Fibroblast of villous mesenchyme (primary cell): ENCODE data around the gene INTS7. TPM values are rescaled to one million over a fixed set of nuclear protein-coding genes. Genes with fewer than 3 reads are reported as not detected.
"Not testable (repeated sequence)": the region's sequence is repeated elsewhere in the genome, so short reads cannot be mapped to it uniquely, and the experiment has no call there.

Experiments used
- DNase-seq: peaks from one replicate; pipeline ENCODE4 v3.0.0-alpha.2; 2010; ENCODE audit warnings: low read depth
- H3K4me3 ChIP-seq: 2 replicates; pipeline ENCODE4 v1.5.1; 2011; ENCODE audit warnings: low read depth, mild to moderate bottlenecking, low read length
- total RNA-seq: library from RNA; depleted of rRNA; stranded (reverse); fragments of >200 nt; gene quantifications from 2 replicates; pipeline ENCODE4 v1.2.3, GENCODE V29; 2012
- TF ChIP-seq, protein P1 (sequence below): IDR thresholded peaks from 2 replicates; pipeline ENCODE4 v1.5.1; 2012; ENCODE audit warnings: low read depth, mild to moderate bottlenecking, low read length; ENCODE audit not compliant: insufficient read depth

The INTS7 gene
- total RNA-seq, 1 donor: 22.9 TPM

GRCh38 chr1:211920141-211920572 is 115.2 kb downstream of the INTS7 start:
- TF ChIP-seq, protein P1, sequence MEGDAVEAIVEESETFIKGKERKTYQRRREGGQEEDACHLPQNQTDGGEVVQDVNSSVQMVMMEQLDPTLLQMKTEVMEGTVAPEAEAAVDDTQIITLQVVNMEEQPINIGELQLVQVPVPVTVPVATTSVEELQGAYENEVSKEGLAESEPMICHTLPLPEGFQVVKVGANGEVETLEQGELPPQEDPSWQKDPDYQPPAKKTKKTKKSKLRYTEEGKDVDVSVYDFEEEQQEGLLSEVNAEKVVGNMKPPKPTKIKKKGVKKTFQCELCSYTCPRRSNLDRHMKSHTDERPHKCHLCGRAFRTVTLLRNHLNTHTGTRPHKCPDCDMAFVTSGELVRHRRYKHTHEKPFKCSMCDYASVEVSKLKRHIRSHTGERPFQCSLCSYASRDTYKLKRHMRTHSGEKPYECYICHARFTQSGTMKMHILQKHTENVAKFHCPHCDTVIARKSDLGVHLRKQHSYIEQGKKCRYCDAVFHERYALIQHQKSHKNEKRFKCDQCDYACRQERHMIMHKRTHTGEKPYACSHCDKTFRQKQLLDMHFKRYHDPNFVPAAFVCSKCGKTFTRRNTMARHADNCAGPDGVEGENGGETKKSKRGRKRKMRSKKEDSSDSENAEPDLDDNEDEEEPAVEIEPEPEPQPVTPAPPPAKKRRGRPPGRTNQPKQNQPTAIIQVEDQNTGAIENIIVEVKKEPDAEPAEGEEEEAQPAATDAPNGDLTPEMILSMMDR: no peak
- DNase-seq: peak; percentile 80
- no peak overlapping the region for H3K4me3 ChIP-seq

- no peak for DNase-seq
- TF ChIP-seq, protein P1: no peak
- H3K4me3 ChIP-seq: no peak overlapping the region
Measured at GRCh38 chr1:211918843-211919414, 116.4 kb downstream of the INTS7 start.

DNA sequence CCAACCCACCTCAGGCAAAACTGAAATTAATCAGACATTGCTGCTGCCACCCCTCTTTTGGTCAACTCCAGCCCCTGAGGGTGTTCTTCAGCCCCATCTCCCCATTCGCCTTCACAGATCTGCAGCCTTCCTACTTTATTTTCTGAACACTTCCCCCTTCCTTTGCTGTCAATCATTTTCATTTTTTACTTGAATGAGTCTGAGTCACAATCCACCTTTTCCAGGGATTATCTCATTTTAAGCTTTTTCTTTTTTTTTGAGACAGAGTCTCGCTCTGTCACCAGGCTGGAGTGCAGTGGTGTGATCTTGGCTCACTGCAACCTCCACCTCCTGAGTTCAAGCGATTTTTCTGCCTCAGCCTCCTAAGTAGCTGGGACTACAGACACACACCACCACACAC is 118.9 kb downstream of the INTS7 start:
- DNase-seq, H3K4me3 ChIP-seq: not testable (repeated sequence)

GRCh38 chr1:211915924-211916323 is 119.4 kb downstream of the INTS7 start:
- no peak overlapping the region for H3K4me3 ChIP-seq
- no peak for DNase-seq
- TF ChIP-seq, protein P1: no peak

GRCh38 chr1:211912844-211913432 is 122.4 kb downstream of the INTS7 start:
- TF ChIP-seq, protein P1: no peak
- no peak for DNase-seq

GRCh38 chr1:211912038-211912437 is 123.3 kb downstream of the INTS7 start:
- no peak for DNase-seq
- TF ChIP-seq, protein P1: no peak
- no peak overlapping the region for H3K4me3 ChIP-seq

More at GRCh38 chr1:211912844-211913432, 122.4 kb downstream of the INTS7 start:
- H3K4me3 ChIP-seq: no peak overlapping the region

GRCh38 chr1:211910913-211911485 is 124.4 kb downstream of the INTS7 start:
- TF ChIP-seq, protein P1: no peak
- DNase-seq: no peak
- H3K4me3 ChIP-seq: no peak overlapping the region
